ENCODE measurements around the gene EYA4. TPM values are rescaled to one million over a fixed set of nuclear protein-coding genes. Genes with fewer than 3 reads are reported as not detected.

EYA4 gene
- total RNA-seq, 2 experiments from 2014 or later = not detected

DNA sequence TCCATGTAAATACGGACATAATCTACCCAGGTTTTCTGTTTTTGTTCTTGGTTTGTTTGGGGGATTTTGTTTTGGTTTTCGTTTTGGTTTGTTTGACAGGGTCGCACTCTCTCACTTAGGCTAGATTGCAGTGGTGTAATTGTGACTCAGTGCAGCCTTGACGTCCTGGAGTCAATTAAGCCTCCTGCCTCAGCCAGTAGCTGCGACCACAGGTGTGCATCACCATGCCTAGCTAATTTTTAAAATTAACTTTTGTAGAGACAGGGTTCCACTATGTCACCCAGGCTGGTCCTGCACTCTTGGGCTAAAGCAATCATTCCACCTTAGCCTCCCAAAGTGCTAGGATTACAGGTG lies 37.8 kb upstream of the EYA4 start:
- Histone ChIP-seq H3K9me3 (ENCODE audit: low read length) (no peaks in the 10 kb centered on the region), H3K4me2 (ENCODE audit: low read length) (no peak overlapping the region), H4K20me1 (ENCODE audit: insufficient read depth, low read length) (no peaks in the 10 kb centered on the region), H2AFZ (ENCODE audit: low read length) (no peak overlapping the region), H3K4me1 (ENCODE audit: insufficient read depth, low read length, poor library complexity, severe bottlenecking) (no peaks in the 10 kb centered on the region), H3K9me2 (ENCODE audit: insufficient read depth, low read length) (no peaks in the 10 kb centered on the region), H3K27ac (ENCODE audit: low read depth, low read length, poor library complexity, severe bottlenecking) (no peak overlapping the region), H3K4me3 (ENCODE audit: low read depth, low read length, poor library complexity, severe bottlenecking) (no peak overlapping the region), H3K36me3 (ENCODE audit: insufficient read depth, low read length) (no peaks in the 10 kb centered on the region), H3K79me2 (ENCODE audit: insufficient read depth, low read depth, low read length) (no peaks in the 10 kb centered on the region)
- TF ChIP-seq, protein P1, sequence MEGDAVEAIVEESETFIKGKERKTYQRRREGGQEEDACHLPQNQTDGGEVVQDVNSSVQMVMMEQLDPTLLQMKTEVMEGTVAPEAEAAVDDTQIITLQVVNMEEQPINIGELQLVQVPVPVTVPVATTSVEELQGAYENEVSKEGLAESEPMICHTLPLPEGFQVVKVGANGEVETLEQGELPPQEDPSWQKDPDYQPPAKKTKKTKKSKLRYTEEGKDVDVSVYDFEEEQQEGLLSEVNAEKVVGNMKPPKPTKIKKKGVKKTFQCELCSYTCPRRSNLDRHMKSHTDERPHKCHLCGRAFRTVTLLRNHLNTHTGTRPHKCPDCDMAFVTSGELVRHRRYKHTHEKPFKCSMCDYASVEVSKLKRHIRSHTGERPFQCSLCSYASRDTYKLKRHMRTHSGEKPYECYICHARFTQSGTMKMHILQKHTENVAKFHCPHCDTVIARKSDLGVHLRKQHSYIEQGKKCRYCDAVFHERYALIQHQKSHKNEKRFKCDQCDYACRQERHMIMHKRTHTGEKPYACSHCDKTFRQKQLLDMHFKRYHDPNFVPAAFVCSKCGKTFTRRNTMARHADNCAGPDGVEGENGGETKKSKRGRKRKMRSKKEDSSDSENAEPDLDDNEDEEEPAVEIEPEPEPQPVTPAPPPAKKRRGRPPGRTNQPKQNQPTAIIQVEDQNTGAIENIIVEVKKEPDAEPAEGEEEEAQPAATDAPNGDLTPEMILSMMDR (conservative IDR thresholded peaks at IDR 0.05; ENCODE audit: low read length) = no peak
- no peak for TF ChIP-seq EZH2phosphoT487 (IDR thresholded peaks at IDR 0.05; ENCODE audit: borderline replicate concordance, low read depth, low read length)
- ChIA-PET CTCF (ENCODE audit: unreplicated experiment) (no interaction called here), POLR2A (interaction anchor here (0.5 kb wide), 1 partner anchor 120 kb away, joined by 3 read pairs; no protein-coding TSS in a partner anchor)
- intact Hi-C loops (cut with micrococcal nuclease; ENCODE audit: unreplicated experiment) = no loop called here
- no TSS peak for BruUV-seq (replicated peaks)
- DNase-seq (ENCODE audit: low spot score) = no peak

DNA sequence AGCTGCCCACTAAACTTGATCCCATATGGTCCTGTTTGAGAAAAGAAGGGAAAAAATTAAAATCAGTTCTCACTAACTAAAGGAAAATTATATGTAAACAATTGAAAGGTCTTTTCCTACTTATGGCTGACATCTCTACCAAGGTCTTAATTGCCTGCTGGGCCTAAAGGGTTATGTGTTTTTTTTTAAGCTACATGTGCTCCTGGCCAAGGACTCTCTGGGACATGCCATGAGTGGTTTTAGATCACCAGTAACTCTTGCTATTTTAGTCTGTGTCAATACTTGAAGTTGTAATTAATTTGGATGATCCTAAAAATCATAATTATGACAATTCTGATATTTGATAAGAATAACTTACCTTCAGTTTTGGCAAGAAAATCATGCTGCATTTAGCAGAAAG lies 35.9 kb upstream of the EYA4 start:
- Histone ChIP-seq H3K36me3 (ENCODE audit: insufficient read depth, low read length) (no peaks in the 10 kb centered on the region), H3K4me1 (ENCODE audit: insufficient read depth, low read length, poor library complexity, severe bottlenecking) (no peaks in the 10 kb centered on the region), H4K20me1 (ENCODE audit: insufficient read depth, low read length) (no peaks in the 10 kb centered on the region), H3K27ac (ENCODE audit: low read depth, low read length, poor library complexity, severe bottlenecking) (no peak overlapping the region), H3K4me2 (ENCODE audit: low read length) (no peak overlapping the region), H3K9me2 (ENCODE audit: insufficient read depth, low read length) (no peaks in the 10 kb centered on the region), H3K79me2 (ENCODE audit: insufficient read depth, low read depth, low read length) (no peaks in the 10 kb centered on the region), H3K9me3 (ENCODE audit: low read length) (no peaks in the 10 kb centered on the region), H2AFZ (ENCODE audit: low read length) (no peak overlapping the region), H3K4me3 (ENCODE audit: low read depth, low read length, poor library complexity, severe bottlenecking) (no peak overlapping the region)
- DNase-seq (ENCODE audit: low spot score) = no peak
- no peak for TF ChIP-seq EZH2phosphoT487 (IDR thresholded peaks at IDR 0.05; ENCODE audit: borderline replicate concordance, low read depth, low read length)
- TF ChIP-seq, protein P1 (conservative IDR thresholded peaks at IDR 0.05; ENCODE audit: low read length) = no peak
- ChIA-PET CTCF (ENCODE audit: unreplicated experiment) (no interaction called here), POLR2A (no interaction called here)
- BruUV-seq (replicated peaks) = no TSS peak
- intact Hi-C loops (cut with micrococcal nuclease; ENCODE audit: unreplicated experiment) = no loop called here

DNA sequence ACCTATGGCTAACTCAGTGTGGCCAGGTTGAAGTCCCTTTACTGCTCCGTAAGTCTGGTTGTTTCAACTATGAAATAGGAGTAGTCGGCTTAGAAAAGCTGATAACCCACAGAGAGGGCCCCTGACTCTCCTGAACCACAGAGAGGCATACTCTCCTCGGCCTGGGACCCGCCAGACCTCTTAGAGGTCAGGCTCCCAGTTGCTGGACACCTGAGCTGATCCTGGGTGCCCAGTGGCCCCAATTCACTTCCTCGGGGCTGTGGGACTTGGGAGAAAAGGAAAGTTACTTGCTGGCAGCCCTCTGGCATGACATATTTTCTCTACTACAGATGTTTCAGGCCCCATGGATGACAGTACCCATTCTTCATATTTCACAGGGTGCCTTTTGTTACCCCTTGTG lies 34.2 kb upstream of the EYA4 start:
- H2AFZ ChIP-seq (ENCODE audit: low read length) = no peak overlapping the region
- no peaks in the 10 kb centered on the region for H3K36me3 ChIP-seq (ENCODE audit: insufficient read depth, low read length)
- no peaks in the 10 kb centered on the region for H3K79me2 ChIP-seq (ENCODE audit: insufficient read depth, low read depth, low read length)
- no peak overlapping the region for H3K4me3 ChIP-seq (ENCODE audit: low read depth, low read length, poor library complexity, severe bottlenecking)
- no peak overlapping the region for H3K27ac ChIP-seq (ENCODE audit: low read depth, low read length, poor library complexity, severe bottlenecking)
- intact Hi-C loops (cut with micrococcal nuclease; ENCODE audit: unreplicated experiment) = no loop called here
- H3K4me2 ChIP-seq (ENCODE audit: low read length) = no peak overlapping the region
- no peaks in the 10 kb centered on the region for H3K9me2 ChIP-seq (ENCODE audit: insufficient read depth, low read length)
- POLR2A ChIA-PET = no interaction called here
- no peaks in the 10 kb centered on the region for H3K9me3 ChIP-seq (ENCODE audit: low read length)
- BruUV-seq (replicated peaks) = no TSS peak
- TF ChIP-seq, protein P1 (conservative IDR thresholded peaks at IDR 0.05; ENCODE audit: low read length) = no peak
- no peak for TF ChIP-seq EZH2phosphoT487 (IDR thresholded peaks at IDR 0.05; ENCODE audit: borderline replicate concordance, low read depth, low read length)
- H4K20me1 ChIP-seq (ENCODE audit: insufficient read depth, low read length) = no peaks in the 10 kb centered on the region
- DNase-seq (ENCODE audit: low spot score) = no peak
- CTCF ChIA-PET (ENCODE audit: unreplicated experiment) = no interaction called here
- no peaks in the 10 kb centered on the region for H3K4me1 ChIP-seq (ENCODE audit: insufficient read depth, low read length, poor library complexity, severe bottlenecking)

Data from OCI-LY7 (cell line).